Karpas-422 (cell line): ENCODE measurements around the gene PDZD2. TPM values are rescaled to one million over a fixed set of nuclear protein-coding genes. Genes with fewer than 3 reads are reported as not detected.

ENCODE experiments used
- DNase-seq: peaks from one replicate; pipeline ENCODE4 v3.0.0-alpha.2; 2015
- H2AFZ ChIP-seq: fragments of 200-600 bp; sonication (generic); 2 replicates; pipeline ENCODE4 v1.6.1; 2014; ENCODE audit warnings: antibody characterized with exemption, low read length, mixed read lengths
- H3K27ac ChIP-seq: fragments of 200-600 bp; sonication (generic); 2 replicates; pipeline ENCODE4 v1.5.1; 2014; ENCODE audit warnings: mild to moderate bottlenecking, low read length, moderate library complexity
- H3K27me3 ChIP-seq: fragments of 200-600 bp; sonication (generic); 2 replicates; pipeline ENCODE4 v1.6.1; 2014; ENCODE audit warnings: low read length, mixed read lengths
- H3K36me3 ChIP-seq: fragments of 200-600 bp; sonication (generic); 2 replicates; pipeline ENCODE4 v1.6.1; 2014; ENCODE audit warnings: low read length, mixed read lengths; ENCODE audit not compliant: insufficient read depth
- H3K4me1 ChIP-seq: fragments of 200-600 bp; sonication (generic); 2 replicates; pipeline ENCODE4 v1.6.1; 2014; ENCODE audit warnings: mild to moderate bottlenecking, low read length, mixed read lengths
- H3K4me2 ChIP-seq: fragments of 200-600 bp; sonication (generic); 2 replicates; pipeline ENCODE4 v1.6.1; 2014; ENCODE audit warnings: low read length, low read depth, mild to moderate bottlenecking; ENCODE audit not compliant: poor library complexity, severe bottlenecking
- H3K4me3 ChIP-seq: fragments of 200-600 bp; sonication (generic); 2 replicates; pipeline ENCODE4 v1.5.1; 2014; ENCODE audit warnings: mild to moderate bottlenecking, antibody characterized with exemption, low read length, mixed read lengths
- H3K79me2 ChIP-seq: fragments of 200-600 bp; sonication (generic); 2 replicates; pipeline ENCODE4 v1.6.1; 2014; ENCODE audit warnings: mild to moderate bottlenecking, low read length, mixed read lengths
- H3K9ac ChIP-seq: fragments of 200-600 bp; sonication (generic); 2 replicates; pipeline ENCODE4 v1.6.0; 2014; ENCODE audit warnings: low read length
- H3K9me2 ChIP-seq: fragments of 200-600 bp; sonication (generic), shearing (Covaris generic); replicated peaks from 2 replicates; pipeline ENCODE4 v1.6.0; 2014; ENCODE audit warnings: mild to moderate bottlenecking, low read length, moderate library complexity; ENCODE audit not compliant: insufficient read depth
- H3K9me3 ChIP-seq: fragments of 300-700, 200-600 bp; sonication (generic); 2 replicates; pipeline ENCODE4 v1.6.1; 2014; ENCODE audit warnings: low read length, mixed read lengths
- H4K20me1 ChIP-seq: fragments of 200-600 bp; sonication (generic); 2 replicates; pipeline ENCODE4 v1.6.1; 2014; ENCODE audit warnings: mild to moderate bottlenecking, antibody characterized with exemption, low read length, low read depth; ENCODE audit not compliant: insufficient read depth
- total RNA-seq: library from RNA; depleted of rRNA; stranded (reverse); fragments of >200 nt; shearing (Covaris generic); gene quantifications from 2 replicates; pipeline ENCODE4 v1.2.3, GENCODE V29; 2014; ENCODE audit warnings: low replicate concordance

PDZD2 gene
- total RNA-seq, 1 experiment from 2014 or later: not detected

- DNase-seq: peak; percentile 42
- H3K27me3 ChIP-seq: no peaks in the 10 kb centered on the region
- H3K79me2 ChIP-seq: no peaks in the 10 kb centered on the region
- H3K9me3 ChIP-seq: no peaks in the 10 kb centered on the region
- no peak overlapping the region for H3K9ac ChIP-seq
- H2AFZ ChIP-seq: 0 out of 2 replicates have a peak overlapping the region, but pooled peaks have one; percentile 23
- H3K4me2 ChIP-seq: no peak overlapping the region
- no peaks in the 10 kb centered on the region for H3K9me2 ChIP-seq
- no peaks in the 10 kb centered on the region for H3K4me1 ChIP-seq
- no peaks in the 10 kb centered on the region for H3K36me3 ChIP-seq
- no peak overlapping the region for H3K27ac ChIP-seq
- H3K4me3 ChIP-seq: no peak overlapping the region
- no peaks in the 10 kb centered on the region for H4K20me1 ChIP-seq
Observed at GRCh38 chr5:31911291-31912265, 272.6 kb downstream of the PDZD2 start.

DNA sequence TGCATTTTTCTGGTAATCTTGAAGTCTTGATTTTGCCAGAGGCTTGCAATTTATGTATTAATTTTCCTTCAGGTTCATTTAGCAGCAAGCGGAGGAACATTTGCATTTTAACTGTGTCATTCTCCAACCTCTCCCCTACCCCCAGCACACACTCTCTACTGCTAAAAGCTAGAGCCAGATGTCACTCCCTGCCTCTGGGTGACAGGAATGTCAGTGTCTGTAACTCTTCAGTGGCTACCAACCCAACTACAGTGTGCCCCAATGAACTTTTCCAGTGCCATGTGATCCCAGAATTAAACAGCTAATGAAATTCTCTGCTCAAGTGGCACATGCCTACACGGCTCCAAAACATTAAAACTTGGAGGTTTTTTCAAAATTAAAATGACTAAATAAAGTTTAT is 274.9 kb downstream of the PDZD2 start:
- Histone ChIP-seq H3K4me2 (no peak overlapping the region), H3K9ac (no peak overlapping the region), H3K4me1 (no peaks in the 10 kb centered on the region), H2AFZ (no peak overlapping the region), H3K9me3 (no peaks in the 10 kb centered on the region), H4K20me1 (no peaks in the 10 kb centered on the region), H3K9me2 (no peaks in the 10 kb centered on the region), H3K79me2 (no peaks in the 10 kb centered on the region), H3K4me3 (no peak overlapping the region), H3K36me3 (no peaks in the 10 kb centered on the region), H3K27me3 (no peaks in the 10 kb centered on the region), H3K27ac (no peak overlapping the region)
- no peak for DNase-seq

DNA sequence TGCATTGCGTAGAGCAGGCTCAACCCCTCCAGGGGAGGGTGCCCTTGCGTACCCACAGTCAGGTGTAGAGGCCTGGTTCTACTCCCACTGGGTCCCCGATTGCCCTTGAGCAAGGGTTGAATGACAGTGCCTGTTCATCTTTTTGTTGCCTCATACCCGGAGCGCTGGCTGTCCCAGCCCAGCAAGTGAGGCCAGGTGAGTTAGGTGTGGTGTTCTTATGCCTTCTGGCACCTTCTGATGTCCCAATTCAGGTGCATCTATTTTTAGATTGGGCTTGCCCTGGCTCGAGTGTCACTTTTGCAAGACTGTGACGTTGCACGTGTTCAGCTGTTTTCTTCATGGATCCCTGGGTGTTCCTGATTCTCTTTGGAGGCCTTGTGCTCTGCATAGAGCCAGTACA is 277.4 kb downstream of the PDZD2 start:
- H3K9me2 ChIP-seq: no peaks in the 10 kb centered on the region
- H3K9ac ChIP-seq: no peak overlapping the region
- DNase-seq: no peak
- no peaks in the 10 kb centered on the region for H3K9me3 ChIP-seq
- no peaks in the 10 kb centered on the region for H3K79me2 ChIP-seq
- no peak overlapping the region for H2AFZ ChIP-seq
- H3K4me2 ChIP-seq: no peak overlapping the region
- no peaks in the 10 kb centered on the region for H3K27me3 ChIP-seq
- no peak overlapping the region for H3K4me3 ChIP-seq
- H4K20me1 ChIP-seq: no peaks in the 10 kb centered on the region
- H3K4me1 ChIP-seq: no peaks in the 10 kb centered on the region
- no peaks in the 10 kb centered on the region for H3K36me3 ChIP-seq
- H3K27ac ChIP-seq: no peak overlapping the region

GRCh38 chr5:31918739-31919138 is 279.8 kb downstream of the PDZD2 start:
- DNase-seq: no peak
- Histone ChIP-seq H2AFZ (no peak overlapping the region), H3K27ac (no peak overlapping the region), H3K9ac (no peak overlapping the region), H3K9me2 (no peaks in the 10 kb centered on the region), H3K4me2 (no peak overlapping the region), H3K36me3 (no peaks in the 10 kb centered on the region), H3K9me3 (no peaks in the 10 kb centered on the region), H3K4me3 (no peak overlapping the region), H3K27me3 (no peaks in the 10 kb centered on the region), H3K79me2 (no peaks in the 10 kb centered on the region), H4K20me1 (no peaks in the 10 kb centered on the region), H3K4me1 (no peaks in the 10 kb centered on the region)

DNA sequence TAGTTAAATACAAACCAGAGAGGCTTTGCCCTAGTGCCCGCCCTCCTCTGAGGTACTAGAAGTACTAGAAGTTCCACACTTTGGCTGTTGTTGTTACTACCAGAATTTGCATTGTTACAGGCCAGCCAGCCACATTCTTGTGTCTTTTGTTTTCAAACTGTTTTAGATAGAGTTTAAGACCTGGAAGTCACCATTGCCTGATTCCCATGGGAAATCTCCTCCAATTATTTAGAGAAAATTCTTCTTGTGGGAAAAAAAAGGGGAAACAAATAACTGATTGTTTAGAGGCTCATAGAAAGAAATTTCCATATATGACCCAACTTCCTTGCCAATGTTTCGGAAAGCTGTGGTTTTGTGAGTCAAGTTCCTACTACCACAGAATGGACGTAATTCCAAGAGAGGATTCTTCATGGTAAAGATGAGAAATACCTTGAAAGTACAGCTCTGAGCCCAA is 282.9 kb downstream of the PDZD2 start:
- no peak overlapping the region for H3K9ac ChIP-seq
- no peaks in the 10 kb centered on the region for H3K9me2 ChIP-seq
- H2AFZ ChIP-seq: no peak overlapping the region
- H3K4me2 ChIP-seq: no peak overlapping the region
- H3K36me3 ChIP-seq: no peaks in the 10 kb centered on the region
- no peaks in the 10 kb centered on the region for H3K4me1 ChIP-seq
- no peaks in the 10 kb centered on the region for H3K27me3 ChIP-seq
- no peak for DNase-seq
- H3K79me2 ChIP-seq: no peaks in the 10 kb centered on the region
- H3K4me3 ChIP-seq: no peak overlapping the region
- no peaks in the 10 kb centered on the region for H4K20me1 ChIP-seq
- H3K27ac ChIP-seq: no peak overlapping the region
- H3K9me3 ChIP-seq: no peaks in the 10 kb centered on the region

DNA sequence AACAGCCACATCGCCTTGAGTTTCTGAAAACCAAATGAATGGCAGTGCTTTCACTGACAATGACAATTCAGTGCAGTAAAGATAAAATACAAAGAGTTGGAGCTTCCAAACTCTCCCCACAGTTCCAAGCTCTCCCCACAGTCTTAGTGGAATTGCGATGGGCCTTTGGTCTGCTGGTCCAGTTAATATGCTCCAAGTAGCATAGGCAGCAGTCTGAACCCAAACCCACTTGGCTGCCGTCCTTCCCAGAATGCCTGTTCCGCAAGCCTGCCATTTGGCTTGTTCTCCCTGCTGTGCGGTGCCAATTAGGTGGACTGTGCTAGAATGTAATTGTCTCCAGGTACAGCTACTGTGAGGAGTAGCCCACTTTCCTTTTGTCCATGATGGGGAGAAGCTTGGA is 285.1 kb downstream of the PDZD2 start:
- no peaks in the 10 kb centered on the region for H3K9me3 ChIP-seq
- H3K9ac ChIP-seq: no peak overlapping the region
- H3K27me3 ChIP-seq: no peaks in the 10 kb centered on the region
- H3K79me2 ChIP-seq: no peaks in the 10 kb centered on the region
- no peak for DNase-seq
- no peaks in the 10 kb centered on the region for H3K36me3 ChIP-seq
- H4K20me1 ChIP-seq: no peaks in the 10 kb centered on the region
- no peaks in the 10 kb centered on the region for H3K4me1 ChIP-seq
- no peak overlapping the region for H3K4me3 ChIP-seq
- H3K9me2 ChIP-seq: no peaks in the 10 kb centered on the region
- no peak overlapping the region for H2AFZ ChIP-seq
- no peak overlapping the region for H3K27ac ChIP-seq
- no peak overlapping the region for H3K4me2 ChIP-seq

GRCh38 chr5:31931874-31932273 is 292.9 kb downstream of the PDZD2 start:
- Histone ChIP-seq H3K36me3 (no peaks in the 10 kb centered on the region), H3K27me3 (no peaks in the 10 kb centered on the region), H2AFZ (no peak overlapping the region), H3K9ac (no peak overlapping the region), H3K4me3 (no peak overlapping the region), H3K27ac (no peak overlapping the region), H3K9me2 (no peaks in the 10 kb centered on the region), H3K79me2 (no peaks in the 10 kb centered on the region), H4K20me1 (no peaks in the 10 kb centered on the region), H3K9me3 (no peaks in the 10 kb centered on the region), H3K4me1 (no peaks in the 10 kb centered on the region), H3K4me2 (no peak overlapping the region)
- no peak for DNase-seq

DNA sequence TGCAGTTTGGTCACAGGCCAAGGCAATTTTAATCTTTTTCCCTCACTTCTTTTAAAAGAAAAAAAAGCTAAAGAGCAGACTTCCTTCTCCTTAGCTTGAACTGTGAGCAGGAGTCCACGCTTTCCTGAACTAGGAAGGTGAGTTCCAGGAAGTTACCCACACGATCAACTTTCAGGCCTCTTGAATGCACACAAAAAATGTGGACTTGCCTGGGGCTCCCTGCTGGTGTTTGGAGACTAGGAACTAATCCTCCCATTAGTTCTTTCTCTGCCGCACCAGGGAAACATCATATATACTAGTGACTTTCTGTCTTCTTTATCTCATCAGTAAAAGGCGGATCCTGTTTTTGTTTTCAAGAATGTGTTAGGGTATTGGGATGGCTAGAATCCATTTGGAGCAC is 295.2 kb downstream of the PDZD2 start:
- Histone ChIP-seq H3K27ac (no peak overlapping the region), H3K4me2 (no peak overlapping the region), H3K27me3 (no peaks in the 10 kb centered on the region), H4K20me1 (no peaks in the 10 kb centered on the region), H2AFZ (no peak overlapping the region), H3K4me3 (no peak overlapping the region), H3K9me2 (no peaks in the 10 kb centered on the region), H3K79me2 (no peaks in the 10 kb centered on the region), H3K9me3 (no peaks in the 10 kb centered on the region), H3K36me3 (no peaks in the 10 kb centered on the region), H3K4me1 (no peaks in the 10 kb centered on the region), H3K9ac (no peak overlapping the region)
- DNase-seq: no peak
